HG03460 (cell line): ENCODE results near the gene DGKE.

ENCODE experiments used
- ATAC-seq: cut with Tn5 transposase; IDR thresholded peaks from one replicate; pipeline ENCODE4 v1.9.1; 2021; ENCODE audit not compliant: unreplicated experiment

Gene DGKE

GRCh38 chr17:56887552-56888467, 53.9 kb downstream of the DGKE start:
- no peak for ATAC-seq

- no peak for ATAC-seq
These were observed 56.4 kb downstream of the DGKE start for GRCh38 chr17:56890390-56890789.

GRCh38 chr17:56890906-56891674, 57.1 kb downstream of the DGKE start:
- ATAC-seq = no peak

DNA sequence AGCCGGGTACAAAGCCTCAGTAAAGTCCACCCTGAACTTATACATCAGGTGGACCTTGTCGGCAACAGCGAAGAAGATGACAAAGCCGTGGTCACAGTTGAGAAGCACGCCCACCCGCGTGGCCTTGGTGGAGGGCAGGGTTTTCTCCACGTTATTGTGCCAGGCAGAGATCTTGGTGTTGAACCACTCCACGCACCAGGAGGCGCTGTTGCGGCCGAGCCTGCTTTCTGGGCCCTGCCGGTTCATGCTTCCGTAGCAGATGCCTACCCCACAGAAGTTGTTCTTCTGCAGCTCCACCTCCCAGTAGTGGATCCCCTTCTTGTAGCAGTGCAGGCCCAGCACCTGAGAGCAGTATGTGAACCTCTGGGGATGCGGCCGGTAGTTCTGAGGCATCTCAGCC, 57.8 kb downstream of the DGKE start:
- no peak for ATAC-seq

- no peak for ATAC-seq
These were observed 58.4 kb downstream of the DGKE start for GRCh38 chr17:56892333-56892732.

DNA sequence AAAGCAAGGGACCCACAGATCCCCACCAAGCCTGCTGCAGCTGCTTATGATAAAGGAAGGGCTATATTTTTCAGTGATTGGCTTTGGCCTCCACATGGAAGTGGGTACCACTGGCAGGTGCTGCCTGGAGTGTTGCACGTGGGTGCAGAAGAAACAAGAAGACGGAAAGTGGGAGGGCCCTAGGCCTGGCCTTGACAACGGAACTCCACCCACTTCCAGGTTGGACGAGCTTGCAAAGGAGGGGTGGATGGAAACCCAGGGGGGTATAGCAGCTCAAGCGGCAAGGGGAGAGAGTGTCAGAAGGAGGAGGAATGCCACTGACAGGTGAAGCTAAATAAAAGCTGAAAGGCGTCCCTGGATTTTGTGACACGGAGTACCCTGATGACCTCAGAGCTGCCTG, 59.6 kb downstream of the DGKE start:
- no peak for ATAC-seq

GRCh38 chr17:56894859-56895455, 61.0 kb downstream of the DGKE start:
- no peak for ATAC-seq

DNA sequence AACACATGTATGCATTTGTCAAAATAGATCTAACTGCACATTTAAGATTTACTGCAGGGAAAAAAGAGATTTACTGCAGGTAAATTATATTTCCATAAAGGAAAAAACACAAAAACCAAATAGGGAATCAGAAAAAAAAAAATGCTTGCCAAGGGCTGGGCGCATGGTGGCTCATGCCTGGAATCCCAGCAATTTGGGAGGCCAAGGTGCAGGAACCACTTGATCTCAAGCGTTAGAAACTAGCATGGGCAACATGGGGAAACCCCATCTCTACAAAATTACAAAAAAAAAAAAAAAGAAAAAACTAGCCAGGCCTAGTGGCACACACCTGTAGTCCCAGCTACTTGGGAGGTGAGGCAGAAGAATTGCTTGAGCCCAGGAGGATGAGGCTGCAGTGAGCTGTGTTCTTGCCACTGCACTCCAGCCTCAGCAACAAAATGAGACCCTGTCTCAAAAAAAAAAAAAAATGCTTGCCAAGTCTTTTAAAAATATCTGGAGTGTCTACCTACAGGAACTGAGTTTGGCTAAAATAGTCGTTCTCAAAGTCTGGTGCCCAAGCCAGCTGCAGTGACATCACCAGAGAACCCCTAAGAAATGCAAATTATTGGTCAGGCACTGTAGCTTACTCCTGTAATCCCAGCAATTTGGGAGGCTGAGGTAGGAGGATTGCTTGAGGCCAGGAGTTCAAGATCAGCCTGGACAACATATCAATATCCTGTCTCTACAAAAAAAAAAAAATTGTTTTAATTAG, 62.4 kb downstream of the DGKE start:
- ATAC-seq = no peak

DNA sequence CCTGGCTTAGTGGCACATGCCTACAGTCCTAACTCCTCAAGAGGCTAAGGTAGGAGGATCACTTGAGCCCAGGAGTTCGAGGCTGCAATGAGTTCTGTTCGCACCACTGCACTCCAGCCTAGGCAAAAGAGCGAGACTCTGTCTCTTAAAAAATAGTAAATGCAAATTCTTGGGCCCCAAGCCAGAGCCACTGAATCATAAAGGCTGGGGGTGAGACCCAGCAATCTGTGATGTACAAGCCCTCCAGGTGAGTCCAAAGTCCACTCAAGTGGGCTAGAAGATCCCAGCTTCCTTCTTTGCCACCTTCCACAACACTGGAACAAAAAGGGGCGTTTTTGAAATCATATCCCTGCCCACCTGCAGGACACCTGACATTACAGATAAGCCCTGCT, 63.0 kb downstream of the DGKE start:
- no peak for ATAC-seq

DNA sequence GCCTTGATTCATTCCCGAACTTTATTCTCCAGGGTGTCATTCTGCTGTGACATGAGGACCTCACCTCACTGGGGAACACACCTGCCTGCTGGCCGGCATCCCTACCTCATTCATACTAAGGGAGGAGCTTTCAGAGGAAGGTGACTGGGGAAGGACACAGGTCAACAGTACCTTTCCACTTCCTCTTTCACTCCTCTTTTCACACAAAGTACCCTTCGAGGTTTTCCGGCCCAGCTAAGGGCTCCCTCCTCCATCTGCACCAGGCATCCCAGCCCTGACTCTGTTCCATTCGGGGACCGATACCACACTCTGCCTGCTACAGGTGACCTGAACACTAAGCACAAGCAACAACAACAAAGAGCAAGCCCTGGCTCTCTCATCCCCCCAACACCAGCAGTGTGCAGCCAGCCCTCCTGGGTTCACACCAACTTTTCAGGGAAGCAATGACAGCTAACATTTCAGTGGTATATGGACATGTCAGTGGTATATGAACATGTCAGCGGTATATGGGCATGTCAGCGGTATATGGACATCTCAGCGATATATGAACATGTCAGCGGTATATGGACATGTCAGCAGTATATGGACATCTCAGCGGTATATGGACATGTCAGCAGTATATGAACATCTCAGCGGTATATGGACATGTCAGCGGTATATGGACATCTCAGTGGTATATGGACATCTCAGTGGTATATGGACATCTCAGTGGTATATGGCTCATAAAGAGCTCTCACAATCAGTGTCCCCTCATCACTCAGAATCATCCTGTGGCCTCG, 63.9 kb downstream of the DGKE start:
- ATAC-seq = no peak

DNA sequence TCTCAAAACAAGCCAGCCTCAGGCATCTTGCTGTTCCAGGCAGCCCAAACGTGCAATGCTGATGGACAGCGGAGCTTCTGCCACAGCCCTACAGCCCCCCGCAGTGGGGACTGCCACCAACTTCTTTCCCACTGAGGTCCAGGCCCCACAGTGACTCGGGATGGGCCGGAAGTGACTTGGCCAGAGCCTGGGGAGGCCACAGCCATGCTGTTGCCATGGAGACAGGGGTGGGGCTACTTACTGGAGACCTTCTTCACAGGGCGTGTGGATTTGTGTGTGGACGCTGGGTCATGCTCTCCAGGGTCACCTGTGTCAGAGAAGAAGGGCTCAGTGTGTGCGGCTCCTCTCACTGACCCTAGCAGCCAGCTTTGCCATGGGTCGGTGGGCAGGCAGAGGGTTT, 64.9 kb downstream of the DGKE start:
- ATAC-seq = no peak

- ATAC-seq = no peak
These were observed 65.5 kb downstream of the DGKE start for GRCh38 chr17:56899403-56899802.

DNA sequence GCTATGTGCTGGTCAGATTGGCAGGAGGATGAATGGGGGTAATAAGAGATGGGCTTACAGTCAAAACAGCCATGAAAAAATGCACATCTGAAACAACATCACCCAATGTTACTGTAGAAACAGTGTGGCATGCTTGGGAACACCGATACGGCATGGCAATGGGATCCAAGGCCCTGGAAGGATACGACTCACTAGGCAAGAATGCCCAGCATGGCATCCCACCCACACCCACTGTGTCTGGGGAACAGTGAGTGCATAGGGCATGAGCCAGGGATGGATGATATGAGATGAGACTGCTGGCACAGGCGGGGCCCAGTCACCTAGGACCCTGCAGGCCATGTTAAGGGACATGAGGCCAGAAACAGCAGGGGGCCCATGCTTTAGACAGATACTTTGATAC, 68.4 kb downstream of the DGKE start:
- ATAC-seq = no peak

- ATAC-seq = no peak
These were observed 69.6 kb downstream of the DGKE start for GRCh38 chr17:56903560-56903959.

GRCh38 chr17:56908001-56908542, 74.1 kb downstream of the DGKE start:
- ATAC-seq = peak; percentile 90

GRCh38 chr17:56909742-56910508, 76.0 kb downstream of the DGKE start:
- no peak for ATAC-seq

DNA sequence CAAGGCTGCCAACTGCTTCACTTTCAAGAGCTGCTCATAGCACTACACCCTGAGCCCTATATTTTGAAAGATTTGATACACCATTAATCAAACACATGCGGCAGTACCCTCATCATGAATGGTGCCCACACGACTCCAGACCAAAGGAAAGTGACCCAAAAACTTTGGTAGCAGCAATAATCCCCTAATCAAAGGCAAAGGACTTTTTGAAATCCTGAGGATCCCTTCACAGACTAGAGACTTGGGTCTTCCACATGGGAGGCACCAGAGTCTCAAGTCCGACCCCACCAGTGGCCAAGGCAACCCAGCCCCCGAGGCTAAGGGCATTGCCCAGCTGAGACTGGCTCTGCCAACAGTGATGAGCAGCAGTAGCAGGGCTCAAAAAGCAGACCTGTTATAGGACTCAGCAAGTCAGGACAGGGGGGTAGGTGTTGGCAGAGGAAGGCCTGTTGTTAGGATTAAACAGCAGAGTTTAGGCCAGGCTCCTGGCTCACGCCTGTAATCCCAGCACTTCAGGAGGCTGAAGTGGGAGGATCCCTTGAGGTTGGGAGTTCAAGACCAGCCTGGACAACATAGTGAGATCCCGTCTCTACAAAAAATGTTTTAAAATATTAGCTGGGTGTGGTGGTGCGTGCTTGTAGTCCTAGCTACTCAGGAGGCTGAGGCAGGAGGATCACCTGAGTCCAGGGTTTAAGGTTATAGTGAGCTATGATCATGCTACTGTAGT, 76.7 kb downstream of the DGKE start:
- no peak for ATAC-seq

GRCh38 chr17:56912105-56912999, 78.4 kb downstream of the DGKE start:
- ATAC-seq = no peak
